Peyer's patch (tissue), 4 donors: ENCODE measurements around the gene FXN. TPM values are rescaled to one million over a fixed set of nuclear protein-coding genes. Genes with fewer than 3 reads are reported as not detected.

Source experiments
- DNase-seq, 3 donors: peaks; one replicate each; pipeline ENCODE4 v3.0.0-alpha.2; 2017 to 2019
- H3K27ac ChIP-seq, 4 donors: fragments of 200-600 bp; sonication (generic); one replicate each; pipeline ENCODE4 v1.5.1; 2016 to 2019
- H3K27me3 ChIP-seq, 2 donors: fragments of 200-600 bp; sonication (generic); one replicate each; pipeline ENCODE4 v1.5.1; 2019
- H3K36me3 ChIP-seq, 3 donors: fragments of 200-600 bp; sonication (generic); one replicate each; pipeline ENCODE4 v1.5.1; 2016 to 2019
- H3K4me1 ChIP-seq, 4 donors: fragments of 200-600 bp; sonication (generic); one replicate each; pipeline ENCODE4 v1.5.1; 2016 to 2019
- H3K4me3 ChIP-seq, 4 donors: fragments of 200-600 bp; sonication (generic); 1 replicate in 3 of 4; 2 replicates in 1 of 4; pipeline ENCODE4 v1.5.1; 2016 to 2019; ENCODE audit warnings: mild to moderate bottlenecking in 1 of 4
- H3K9me3 ChIP-seq, 4 donors: fragments of 200-600 bp; sonication (generic); one replicate each; pipeline ENCODE4 v1.5.1; 2016 to 2019; ENCODE audit warnings: mild to moderate bottlenecking in 1 of 4
- POLR2A ChIP-seq, 2 donors: fragments of 450-650 bp; IDR thresholded peaks; one replicate each; pipeline ENCODE4 v1.5.1; 2017; ENCODE audit warnings: antibody characterized with exemption in 2 of 2, mild to moderate bottlenecking in 2 of 2, moderate library complexity in 2 of 2
- total RNA-seq, 4 donors: library from RNA; depleted of rRNA; stranded (reverse); fragments of >200 nt; gene quantifications; one replicate each; pipeline ENCODE4 v1.1.0, GENCODE V29; 2016
- TF ChIP-seq, protein P1 (sequence below), 6 experiments: fragments of 450-650 bp in 4 of 6; fragments of 200-600 bp in 2 of 6; sonication (generic) in 1 of 6; IDR thresholded peaks; one replicate each; pipeline ENCODE4 v1.5.1; 2017 to 2019; ENCODE audit warnings: antibody characterized with exemption in 6 of 6, mild to moderate bottlenecking in 3 of 6, moderate library complexity in 1 of 6

The FXN gene
- total RNA-seq, 4 donors from 2014 or later = 1.7 to 4.2 (median 2.7) TPM

GRCh38 chr9:69027355-69028097, 8.0 kb upstream of the FXN start:
- Histone ChIP-seq H3K4me1 (no peaks in the 10 kb centered on the region), H3K9me3 (peaks cover 0 to 8% (median 0%) of the 10 kb centered on the region in 4 donors), H3K27me3 (no peaks in the 10 kb centered on the region), H3K36me3 (no peaks in the 10 kb centered on the region), H3K27ac (no peak overlapping the region), H3K4me3 (no peak overlapping the region)
- TF ChIP-seq POLR2A (IDR thresholded peaks at IDR 0.05) = no peak
- TF ChIP-seq, protein P1, sequence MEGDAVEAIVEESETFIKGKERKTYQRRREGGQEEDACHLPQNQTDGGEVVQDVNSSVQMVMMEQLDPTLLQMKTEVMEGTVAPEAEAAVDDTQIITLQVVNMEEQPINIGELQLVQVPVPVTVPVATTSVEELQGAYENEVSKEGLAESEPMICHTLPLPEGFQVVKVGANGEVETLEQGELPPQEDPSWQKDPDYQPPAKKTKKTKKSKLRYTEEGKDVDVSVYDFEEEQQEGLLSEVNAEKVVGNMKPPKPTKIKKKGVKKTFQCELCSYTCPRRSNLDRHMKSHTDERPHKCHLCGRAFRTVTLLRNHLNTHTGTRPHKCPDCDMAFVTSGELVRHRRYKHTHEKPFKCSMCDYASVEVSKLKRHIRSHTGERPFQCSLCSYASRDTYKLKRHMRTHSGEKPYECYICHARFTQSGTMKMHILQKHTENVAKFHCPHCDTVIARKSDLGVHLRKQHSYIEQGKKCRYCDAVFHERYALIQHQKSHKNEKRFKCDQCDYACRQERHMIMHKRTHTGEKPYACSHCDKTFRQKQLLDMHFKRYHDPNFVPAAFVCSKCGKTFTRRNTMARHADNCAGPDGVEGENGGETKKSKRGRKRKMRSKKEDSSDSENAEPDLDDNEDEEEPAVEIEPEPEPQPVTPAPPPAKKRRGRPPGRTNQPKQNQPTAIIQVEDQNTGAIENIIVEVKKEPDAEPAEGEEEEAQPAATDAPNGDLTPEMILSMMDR (IDR thresholded peaks at IDR 0.05) = peak in 5 of 6 experiments; percentile 45 to 78 (median 75)
- DNase-seq = peak in 1 of 3 donors; percentile 69

GRCh38 chr9:69028754-69029153, 6.8 kb upstream of the FXN start:
- peaks cover 0 to 8% (median 0%) of the 10 kb centered on the region in 4 donors for H3K9me3 ChIP-seq

GRCh38 chr9:69029535-69029934, 6.0 kb upstream of the FXN start:
- Histone ChIP-seq H3K36me3 (no peaks in the 10 kb centered on the region), H3K9me3 (peaks cover 0 to 8% (median 0%) of the 10 kb centered on the region in 4 donors), H3K27ac (no peak overlapping the region), H3K27me3 (no peaks in the 10 kb centered on the region), H3K4me1 (no peaks in the 10 kb centered on the region), H3K4me3 (no peak overlapping the region)
- TF ChIP-seq, protein P1 (IDR thresholded peaks at IDR 0.05) = no peak
- no peak for TF ChIP-seq POLR2A (IDR thresholded peaks at IDR 0.05)
- no peak for DNase-seq

More at GRCh38 chr9:69028754-69029153, 6.8 kb upstream of the FXN start:
- H3K36me3 ChIP-seq = no peaks in the 10 kb centered on the region
- no peaks in the 10 kb centered on the region for H3K4me1 ChIP-seq
- no peak for TF ChIP-seq POLR2A (IDR thresholded peaks at IDR 0.05)
- TF ChIP-seq, protein P1 (IDR thresholded peaks at IDR 0.05) = no peak
- no peak for DNase-seq
- no peak overlapping the region for H3K4me3 ChIP-seq
- H3K27ac ChIP-seq = no peak overlapping the region
- no peaks in the 10 kb centered on the region for H3K27me3 ChIP-seq

- no peak for TF ChIP-seq POLR2A (IDR thresholded peaks at IDR 0.05)
- TF ChIP-seq, protein P1 (IDR thresholded peaks at IDR 0.05) = no peak
- Histone ChIP-seq H3K9me3 (peaks cover 0 to 8% (median 0%) of the 10 kb centered on the region in 4 donors), H3K4me3 (no peak overlapping the region), H3K4me1 (peaks cover 0 to 5% (median 2%) of the 10 kb centered on the region in 4 donors), H3K36me3 (no peaks in the 10 kb centered on the region), H3K27ac (no peak overlapping the region), H3K27me3 (no peaks in the 10 kb centered on the region)
- DNase-seq = no peak
Observed at GRCh38 chr9:69030851-69031645, 4.5 kb upstream of the FXN start.

- TF ChIP-seq, protein P1 (IDR thresholded peaks at IDR 0.05) = no peak
- TF ChIP-seq POLR2A (IDR thresholded peaks at IDR 0.05) = no peak
- peaks cover 0 to 8% (median 0%) of the 10 kb centered on the region in 4 donors for H3K9me3 ChIP-seq
- DNase-seq = no peak
- peaks cover 0 to 8% (median 2%) of the 10 kb centered on the region in 4 donors for H3K4me1 ChIP-seq
- no peaks in the 10 kb centered on the region for H3K27me3 ChIP-seq
- no peaks in the 10 kb centered on the region for H3K36me3 ChIP-seq
- H3K4me3 ChIP-seq = no peak overlapping the region
- no peak overlapping the region for H3K27ac ChIP-seq
Observed at GRCh38 chr9:69034071-69034470, 1.5 kb upstream of the FXN start.
